Stimulated activated naive B cell treated with anti-CD40 and anti-IgM and Interleukin-4, amounts not matched to agents 10 μg/mL and 1 μg/mL and 100 μg/mL, for 72 hours (primary cell): ENCODE data around the gene SP4.

Source experiments
- ATAC-seq, 2 donors: fragments of 150-1000 bp; cut with Tn5 transposase; replicated peaks; 2 replicates each; pipeline ENCODE4 v1.10.0; 2021; ENCODE audit warnings: moderate library complexity in 1 of 2
- DNase-seq: peaks from one replicate; pipeline ENCODE4 v3.0.0; 2021
- H3K27ac Mint-ChIP-seq: one replicate; pipeline ENCODE4 v1.8.0; 2022; ENCODE audit warnings: mild to moderate bottlenecking, mixed read lengths
- H3K27me3 Mint-ChIP-seq, 2 donors: one replicate each; pipeline ENCODE4 v1.8.0; 2022; ENCODE audit warnings: mixed read lengths in 2 of 2
- H3K36me3 Mint-ChIP-seq, 2 donors: one replicate each; pipeline ENCODE4 v1.8.0; 2022; ENCODE audit warnings: mixed read lengths in 2 of 2, mild to moderate bottlenecking in 1 of 2
- H3K4me1 Mint-ChIP-seq, 2 donors: one replicate each; pipeline ENCODE4 v1.8.0; 2022; ENCODE audit warnings: mixed read lengths in 2 of 2, mild to moderate bottlenecking in 1 of 2
- H3K4me3 Mint-ChIP-seq, 2 donors: one replicate each; pipeline ENCODE4 v1.8.0; 2022; ENCODE audit warnings: mild to moderate bottlenecking in 2 of 2, mixed read lengths in 2 of 2, moderate library complexity in 1 of 2
- H3K9me3 Mint-ChIP-seq, 2 donors: one replicate each; pipeline ENCODE4 v1.8.0; 2022; ENCODE audit warnings: mixed read lengths in 2 of 2, mild to moderate bottlenecking in 1 of 2

Gene SP4

DNA sequence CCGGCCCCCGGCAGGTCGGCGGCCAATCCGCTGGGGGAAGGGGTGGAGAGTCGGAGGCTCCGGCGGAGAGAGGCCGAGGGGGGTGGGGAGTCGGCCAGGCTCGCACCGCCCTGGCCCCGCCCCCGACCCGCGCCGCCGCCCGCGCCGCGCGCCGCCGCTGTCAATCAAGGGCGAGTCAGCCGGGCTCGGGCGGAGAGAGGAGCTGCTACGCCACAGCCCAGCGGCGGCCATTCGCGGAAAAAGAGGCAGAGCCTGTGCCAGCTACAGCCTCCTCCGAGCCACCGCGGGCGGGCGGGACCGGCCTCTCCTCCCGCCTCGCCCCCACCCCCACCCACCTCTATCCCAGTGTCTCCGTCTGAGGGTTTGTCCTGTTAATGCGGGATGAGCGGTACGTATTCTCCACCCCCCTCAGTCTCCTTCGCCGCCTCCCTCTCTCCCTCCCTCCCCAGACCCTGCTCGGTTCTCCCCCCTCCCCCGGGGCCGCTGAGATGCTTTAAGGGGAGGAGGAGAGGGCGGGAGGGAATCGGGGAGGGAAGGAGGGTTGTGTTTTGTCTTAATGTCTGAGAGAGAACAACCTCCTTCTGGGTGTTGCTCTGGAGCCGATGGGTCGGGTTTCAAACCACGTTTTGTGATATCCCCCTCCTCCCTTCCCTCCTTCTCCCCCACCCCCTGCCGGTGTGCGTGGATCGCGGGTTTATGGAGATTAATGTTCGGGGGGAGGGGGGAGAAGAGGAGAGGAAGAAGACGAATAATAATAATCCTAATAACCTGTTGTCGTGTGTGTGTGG lies at the start of gene SP4:
Gene SP4 (plus strand): TSS at position 213 of the 788 bp plus-strand sequence. CDS start 169 bp downstream, at position 382.
- Mint-ChIP-seq H3K4me3 (peak within 1 kb of the TSS; percentile 99 to 100), H3K9me3 (no peaks in the 10 kb centered on the region), H3K27me3 (no peaks in the 10 kb centered on the region), H3K36me3 (peaks cover 10 to 21% of the 10 kb centered on the region in 2 donors), H3K27ac (peak within 1 kb of the TSS; percentile 100), H3K4me1 (peaks cover 23 to 43% of the 10 kb centered on the region in 2 donors)
- ATAC-seq, result peak; percentile 80 to 81
- peak; percentile 97 for DNase-seq

DNA sequence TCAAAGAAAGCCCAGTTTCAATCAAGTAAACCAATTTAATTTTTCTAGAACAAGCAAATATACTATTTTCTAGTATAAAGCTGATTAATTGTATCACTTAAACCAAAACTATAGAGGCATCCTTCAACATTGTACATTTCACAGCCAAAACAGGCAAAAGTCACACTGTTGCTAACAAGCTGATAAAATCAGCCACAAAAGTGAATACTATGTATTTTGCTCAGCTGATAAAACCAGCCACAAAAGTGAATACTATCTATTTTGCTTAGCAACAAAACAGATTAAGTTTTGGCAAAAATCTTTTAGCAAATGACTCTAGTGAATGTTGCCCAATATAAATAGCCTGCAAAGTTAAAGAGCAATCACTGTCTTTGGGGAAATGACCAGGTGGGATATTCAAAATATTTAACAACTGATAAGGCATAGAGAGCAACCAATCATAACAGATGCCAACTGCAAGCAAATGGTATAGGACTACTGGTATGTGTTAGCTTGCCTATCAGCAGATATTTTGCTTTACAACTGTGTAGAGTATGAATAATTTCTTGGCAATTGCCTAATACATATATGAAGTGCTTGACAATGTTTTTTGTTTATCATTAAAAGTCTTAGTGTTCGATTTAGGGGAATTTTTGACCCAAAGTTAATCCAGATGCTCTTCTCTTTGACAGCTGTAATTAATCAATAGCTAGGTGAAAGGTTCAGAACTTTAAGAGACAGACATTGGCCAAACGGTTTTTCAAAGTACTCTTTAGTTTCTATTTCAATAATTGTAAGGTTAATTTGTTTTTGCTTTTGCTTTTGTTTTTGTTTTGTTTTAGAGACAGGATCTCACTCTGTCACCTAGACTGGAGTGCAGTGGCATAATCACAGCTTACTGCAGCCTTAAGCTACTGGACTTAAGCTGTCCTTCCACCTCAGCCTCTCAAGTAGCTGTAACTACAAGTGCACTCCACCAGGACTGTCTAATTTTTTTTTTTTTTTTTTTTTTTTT lies 44.4 kb upstream of the SP4 start:
- Mint-ChIP-seq H3K9me3 (no peaks in the 10 kb centered on the region), H3K4me3 (no peak overlapping the region)
- DNase-seq, result no peak

DNA sequence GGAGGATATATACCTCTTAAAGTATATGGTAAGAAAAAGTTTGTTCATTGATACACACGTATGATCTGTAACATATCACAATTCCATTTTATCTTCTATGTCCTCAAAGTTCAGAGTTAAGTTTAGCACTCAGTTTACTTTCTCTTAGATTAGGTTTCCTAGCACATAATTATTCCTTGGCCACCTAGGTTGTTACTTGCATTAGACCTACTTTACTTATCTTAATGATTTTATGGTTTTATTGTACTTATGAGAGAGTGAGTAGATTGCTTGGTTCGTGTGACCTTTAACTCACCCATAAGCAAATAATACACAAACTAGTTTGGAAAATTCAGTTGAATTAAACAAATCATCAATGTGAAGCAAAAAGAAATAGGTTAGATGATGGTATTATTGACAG lies 33.9 kb upstream of the SP4 start:
- H3K27me3 Mint-ChIP-seq, result peaks cover 0 to 4% of the 10 kb centered on the region in 2 donors
- DNase-seq (no peak), ATAC-seq (no peak)
- H3K27ac Mint-ChIP-seq, result no peak overlapping the region
- peaks cover 0 to 2% of the 10 kb centered on the region in 2 donors for H3K9me3 Mint-ChIP-seq
- H3K36me3 Mint-ChIP-seq, result no peaks in the 10 kb centered on the region
- H3K4me1 Mint-ChIP-seq, result no peaks in the 10 kb centered on the region
- H3K4me3 Mint-ChIP-seq, result no peak overlapping the region

More for the DNA sequence above, 44.4 kb upstream of the SP4 start:
- Mint-ChIP-seq H3K27me3 (no peaks in the 10 kb centered on the region), H3K4me1 (peaks cover 0 to 2% of the 10 kb centered on the region in 2 donors), H3K36me3 (no peaks in the 10 kb centered on the region), H3K27ac (no peak overlapping the region)
- ATAC-seq, result no peak

DNA sequence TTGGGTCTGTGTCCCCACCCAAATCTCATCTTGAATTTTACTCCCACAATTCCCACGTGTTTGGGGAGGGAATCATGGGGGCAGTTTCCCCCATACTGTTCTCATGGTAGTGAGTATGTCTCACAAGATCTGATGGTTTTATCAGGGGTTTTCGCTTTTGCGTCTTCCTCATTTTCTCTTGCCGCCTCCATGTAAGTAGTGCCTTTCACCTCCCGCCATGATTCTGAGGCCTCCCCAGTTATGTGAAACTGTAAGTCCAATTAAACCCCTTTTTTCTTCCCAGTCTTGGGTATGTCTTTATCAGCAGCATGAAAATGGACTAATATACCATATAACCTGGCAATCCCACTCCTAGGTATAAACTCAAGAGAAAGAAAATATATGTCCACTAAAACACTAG lies 25.9 kb upstream of the SP4 start:
- Mint-ChIP-seq H3K36me3 (peaks cover 4 to 5% of the 10 kb centered on the region in 2 donors), H3K27ac (no peak overlapping the region), H3K4me1 (no peaks in the 10 kb centered on the region), H3K9me3 (peaks cover 6 to 11% of the 10 kb centered on the region in 2 donors), H3K27me3 (no peaks in the 10 kb centered on the region), H3K4me3 (no peak overlapping the region)
- no peak for ATAC-seq
- no peak for DNase-seq

DNA sequence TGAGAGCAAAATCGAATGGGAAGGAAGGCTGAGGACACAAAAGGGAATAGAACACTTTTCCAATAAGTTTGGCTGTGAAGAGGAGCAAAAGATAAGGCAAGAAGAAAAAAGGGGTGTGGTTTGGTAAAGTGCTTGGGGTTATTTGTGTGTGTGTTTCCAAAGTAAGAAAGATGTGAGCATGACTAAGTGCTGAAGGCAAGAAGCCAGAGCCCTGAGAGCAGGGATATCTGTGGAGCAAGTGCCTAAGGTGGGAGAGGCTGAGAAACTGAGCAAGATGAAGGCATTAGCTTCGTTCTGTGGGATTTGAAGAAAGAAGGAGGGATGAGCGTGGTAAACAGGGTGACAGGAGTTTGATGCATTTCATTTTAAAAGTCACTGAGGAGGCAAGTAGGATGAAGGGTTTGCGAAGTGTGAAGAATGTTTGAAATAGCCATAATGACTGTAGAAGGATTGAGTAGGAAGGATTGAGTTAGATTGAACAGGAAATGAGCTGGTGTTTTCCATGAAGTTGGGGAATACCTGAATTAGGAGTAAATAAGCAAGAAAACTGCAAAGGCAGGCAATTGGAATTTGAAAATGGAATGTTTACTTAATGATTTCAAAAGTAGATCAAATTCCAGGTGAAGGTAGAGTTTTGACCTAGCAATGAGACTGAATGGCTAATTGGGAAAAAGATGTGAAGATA lies 19.9 kb upstream of the SP4 start:
- peaks cover 0 to 3% of the 10 kb centered on the region in 2 donors for H3K9me3 Mint-ChIP-seq
- H3K27ac Mint-ChIP-seq, result no peak overlapping the region
- no peaks in the 10 kb centered on the region for H3K36me3 Mint-ChIP-seq
- ATAC-seq (no peak), DNase-seq (no peak)
- peaks cover 0 to 6% of the 10 kb centered on the region in 2 donors for H3K27me3 Mint-ChIP-seq
- peaks cover 0 to 6% of the 10 kb centered on the region in 2 donors for H3K4me1 Mint-ChIP-seq
- no peak overlapping the region for H3K4me3 Mint-ChIP-seq

DNA sequence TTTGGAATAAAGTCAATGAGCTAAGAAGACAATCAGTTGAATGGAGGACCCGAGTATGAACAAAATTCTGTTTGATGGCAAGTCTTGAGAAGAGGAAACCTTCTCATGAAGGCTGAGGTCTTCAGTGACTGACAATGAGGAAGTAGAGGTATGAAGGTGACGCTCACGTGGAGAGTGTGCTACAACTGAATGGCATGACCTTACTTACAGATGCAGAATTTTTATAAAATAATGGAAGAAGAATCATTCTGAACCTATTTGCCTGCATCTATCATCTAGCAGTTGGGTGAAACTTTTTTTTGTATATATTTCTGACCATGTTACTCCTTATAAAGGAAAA lies 19.4 kb upstream of the SP4 start:
- Mint-ChIP-seq H3K4me1 (peaks cover 0 to 7% of the 10 kb centered on the region in 2 donors), H3K4me3 (no peak overlapping the region), H3K36me3 (no peaks in the 10 kb centered on the region), H3K27me3 (peaks cover 0 to 6% of the 10 kb centered on the region in 2 donors), H3K27ac (no peak overlapping the region), H3K9me3 (peaks cover 0 to 3% of the 10 kb centered on the region in 2 donors)
- DNase-seq, result no peak
- no peak for ATAC-seq

DNA sequence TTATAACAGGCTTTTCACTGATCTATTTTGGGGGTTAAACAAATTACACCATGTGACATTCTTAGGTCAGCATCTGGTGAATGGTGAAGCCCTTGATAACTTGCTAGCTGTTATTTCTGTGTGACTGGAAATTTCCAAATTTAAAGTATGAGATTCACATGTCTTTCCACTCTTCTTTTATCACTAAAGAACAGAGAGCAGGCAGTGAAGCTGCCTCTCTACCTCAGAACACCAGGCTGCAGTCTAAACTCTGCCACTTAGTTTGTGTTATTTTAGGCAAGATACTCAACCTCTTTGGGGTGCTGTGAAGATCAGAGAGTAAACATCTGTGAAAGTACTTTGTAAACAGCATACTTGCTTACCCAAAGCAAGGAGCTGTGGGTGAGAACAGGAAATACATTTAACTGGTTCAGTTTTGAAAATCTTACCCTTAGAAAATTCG lies 15.5 kb upstream of the SP4 start:
- DNase-seq (no peak), ATAC-seq (no peak)
- no peaks in the 10 kb centered on the region for H3K9me3 Mint-ChIP-seq
- H3K27ac Mint-ChIP-seq, result peak overlapping the region; percentile 26
- H3K36me3 Mint-ChIP-seq, result no peaks in the 10 kb centered on the region
- peaks cover 0 to 6% of the 10 kb centered on the region in 2 donors for H3K27me3 Mint-ChIP-seq
- peaks cover 0 to 7% of the 10 kb centered on the region in 2 donors for H3K4me1 Mint-ChIP-seq
- H3K4me3 Mint-ChIP-seq, result no peak overlapping the region

DNA sequence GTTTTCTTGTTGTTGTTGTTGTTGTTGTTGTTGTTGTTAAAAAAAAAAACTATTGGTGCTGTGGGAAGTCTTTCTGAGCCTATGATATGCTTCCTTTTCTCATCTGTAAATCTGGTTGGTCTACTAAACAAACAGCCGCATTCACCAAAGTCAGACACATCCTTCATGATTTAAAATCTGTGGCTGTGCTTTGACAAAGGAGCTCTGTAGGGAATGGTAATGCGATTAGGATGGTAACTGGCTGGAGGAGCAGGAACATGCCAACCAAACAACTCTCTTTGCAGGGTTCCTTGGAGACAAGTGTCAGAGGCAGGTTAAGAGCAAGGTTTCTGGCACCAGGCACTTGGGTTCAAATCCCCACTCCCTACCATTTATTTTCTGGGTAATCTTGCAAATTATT lies 14.9 kb upstream of the SP4 start:
- H3K27me3 Mint-ChIP-seq, result peaks cover 5 to 10% of the 10 kb centered on the region in 2 donors
- H3K4me1 Mint-ChIP-seq, result peaks cover 0 to 5% of the 10 kb centered on the region in 2 donors
- peak overlapping the region; percentile 26 for H3K27ac Mint-ChIP-seq
- ATAC-seq (no peak), DNase-seq (no peak)
- H3K9me3 Mint-ChIP-seq, result no peaks in the 10 kb centered on the region
- H3K36me3 Mint-ChIP-seq, result no peaks in the 10 kb centered on the region
- no peak overlapping the region for H3K4me3 Mint-ChIP-seq

DNA sequence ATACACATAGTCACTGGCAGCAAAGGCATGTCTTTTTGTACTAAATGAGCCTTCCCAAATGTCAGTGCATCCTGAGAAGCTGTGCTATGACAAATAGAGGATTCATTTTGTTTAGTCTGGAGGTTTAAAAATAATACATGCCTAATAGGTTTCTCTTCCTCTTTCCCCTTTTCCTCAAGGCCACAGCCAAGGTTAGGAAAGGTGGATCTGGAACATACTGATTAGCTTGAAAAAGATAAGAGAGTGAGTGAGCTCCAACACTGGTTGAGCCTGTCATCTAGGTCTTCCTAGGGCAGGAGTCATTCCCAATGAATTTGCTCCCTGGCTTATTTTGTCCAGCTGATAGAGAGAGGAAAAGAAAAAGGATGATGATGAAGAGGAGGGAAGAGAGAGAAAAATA lies 14.4 kb upstream of the SP4 start:
- H3K9me3 Mint-ChIP-seq, result no peaks in the 10 kb centered on the region
- no peak overlapping the region for H3K27ac Mint-ChIP-seq
- peaks cover 6 to 10% of the 10 kb centered on the region in 2 donors for H3K27me3 Mint-ChIP-seq
- DNase-seq (no peak), ATAC-seq (no peak)
- no peaks in the 10 kb centered on the region for H3K36me3 Mint-ChIP-seq
- no peak overlapping the region for H3K4me3 Mint-ChIP-seq
- H3K4me1 Mint-ChIP-seq, result peaks cover 0 to 3% of the 10 kb centered on the region in 2 donors

DNA sequence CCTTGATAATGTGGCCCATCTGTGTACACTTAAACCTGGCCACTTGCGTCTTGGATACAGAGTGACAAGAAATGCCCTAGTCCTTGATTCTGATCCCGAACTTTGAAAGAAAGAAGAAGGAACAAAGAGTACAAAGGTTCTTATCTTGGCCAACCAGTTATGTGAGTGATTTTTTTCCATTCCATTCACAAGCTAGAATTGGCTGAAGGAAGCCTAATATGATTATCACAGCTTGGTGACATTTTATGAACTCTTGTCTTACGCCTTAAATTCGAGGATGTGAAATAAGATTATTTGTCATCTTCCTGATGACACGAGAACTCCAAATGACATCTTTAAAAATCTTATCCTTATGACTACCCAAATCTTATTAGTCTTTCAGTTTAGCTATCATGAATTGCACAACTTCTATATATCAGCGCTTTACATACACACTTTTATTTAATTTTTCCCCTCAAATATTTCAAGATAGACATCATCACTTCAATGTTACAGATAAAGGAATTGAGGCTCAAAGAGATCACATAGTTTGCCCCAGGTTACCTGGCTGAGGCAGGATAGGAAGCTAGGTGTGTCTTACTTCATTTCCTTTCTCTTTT lies 13.0 kb upstream of the SP4 start:
- Mint-ChIP-seq H3K4me1 (peaks cover 0 to 2% of the 10 kb centered on the region in 2 donors), H3K36me3 (no peaks in the 10 kb centered on the region), H3K4me3 (no peak overlapping the region), H3K27ac (no peak overlapping the region), H3K9me3 (no peaks in the 10 kb centered on the region), H3K27me3 (peaks cover 6 to 7% of the 10 kb centered on the region in 2 donors)
- ATAC-seq (no peak), DNase-seq (no peak)

DNA sequence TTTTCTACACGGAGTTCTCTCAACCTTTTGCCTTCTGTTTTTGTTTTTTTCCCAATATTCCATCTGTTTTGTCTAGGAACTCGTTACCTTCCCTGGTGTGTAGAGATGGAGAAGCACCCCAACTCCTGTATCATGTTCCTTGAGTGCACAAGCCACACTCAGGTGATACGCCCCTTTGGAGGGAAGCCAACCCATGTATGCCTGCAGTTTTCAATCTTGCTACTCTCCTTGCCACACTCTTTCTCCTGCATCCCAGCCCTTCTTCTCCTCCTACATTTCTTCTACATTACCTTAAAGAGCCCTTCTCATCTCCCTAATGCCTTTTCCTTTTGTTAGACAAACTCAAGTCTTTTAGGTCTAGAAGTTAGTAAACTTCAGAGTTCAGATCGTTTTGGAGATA lies 10.2 kb upstream of the SP4 start:
- Mint-ChIP-seq H3K27ac (no peak overlapping the region), H3K4me3 (no peak overlapping the region), H3K27me3 (peaks cover 5 to 6% of the 10 kb centered on the region in 2 donors), H3K36me3 (no peaks in the 10 kb centered on the region), H3K4me1 (peaks cover 0 to 2% of the 10 kb centered on the region in 2 donors), H3K9me3 (no peaks in the 10 kb centered on the region)
- DNase-seq (no peak), ATAC-seq (no peak)

DNA sequence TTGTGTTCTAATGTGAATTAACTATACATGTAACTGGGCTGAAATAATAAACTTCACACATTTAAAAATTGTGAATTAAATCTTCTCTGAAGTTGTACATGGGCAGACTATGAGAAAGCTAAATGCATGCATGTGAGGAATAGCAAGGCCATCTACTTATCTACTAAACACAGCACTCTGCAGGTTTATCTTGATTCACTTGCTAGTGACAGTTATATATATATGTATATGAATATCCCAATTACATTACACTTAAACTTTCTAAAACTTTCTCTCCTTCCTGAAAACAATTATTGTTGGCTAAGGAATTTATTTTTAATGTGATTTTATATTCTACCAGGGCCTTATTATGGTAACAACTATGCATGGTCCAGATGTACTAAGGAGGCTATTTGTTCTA lies 5.1 kb upstream of the SP4 start:
- DNase-seq (no peak), ATAC-seq (no peak)
- Mint-ChIP-seq H3K4me1 (peaks cover 0 to 2% of the 10 kb centered on the region in 2 donors), H3K27me3 (peaks cover 2 to 3% of the 10 kb centered on the region in 2 donors), H3K4me3 (no peak overlapping the region), H3K9me3 (no peaks in the 10 kb centered on the region), H3K27ac (no peak overlapping the region), H3K36me3 (no peaks in the 10 kb centered on the region)

DNA sequence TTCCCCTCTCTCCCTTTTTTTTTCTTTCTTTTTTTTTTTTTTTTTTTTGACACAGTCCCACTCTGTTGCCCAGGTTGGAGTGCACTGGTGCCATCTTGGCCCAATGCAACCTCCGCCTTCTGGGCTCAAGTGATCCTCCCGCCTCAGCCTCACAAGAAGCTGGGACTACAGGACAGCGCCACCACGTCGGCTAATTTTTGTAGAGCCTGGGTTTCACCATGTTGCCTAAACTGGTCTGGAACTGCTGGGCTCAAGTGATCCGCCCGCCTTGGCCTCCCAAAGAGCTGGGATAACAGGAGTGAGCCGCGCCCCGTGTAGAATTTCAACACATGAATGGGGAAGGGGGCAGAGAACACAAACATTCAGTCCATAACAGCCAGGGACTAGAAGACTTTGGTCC lies 2.6 kb upstream of the SP4 start:
- ATAC-seq, result no peak
- Mint-ChIP-seq H3K36me3 (peaks cover 7 to 14% of the 10 kb centered on the region in 2 donors), H3K4me3 (no peak overlapping the region), H3K4me1 (peaks cover 16 to 22% of the 10 kb centered on the region in 2 donors), H3K9me3 (no peaks in the 10 kb centered on the region), H3K27ac (no peak overlapping the region), H3K27me3 (no peaks in the 10 kb centered on the region)
- DNase-seq, result no peak
